ENCODE results near the gene FEZ2.

Gene FEZ2

DNA sequence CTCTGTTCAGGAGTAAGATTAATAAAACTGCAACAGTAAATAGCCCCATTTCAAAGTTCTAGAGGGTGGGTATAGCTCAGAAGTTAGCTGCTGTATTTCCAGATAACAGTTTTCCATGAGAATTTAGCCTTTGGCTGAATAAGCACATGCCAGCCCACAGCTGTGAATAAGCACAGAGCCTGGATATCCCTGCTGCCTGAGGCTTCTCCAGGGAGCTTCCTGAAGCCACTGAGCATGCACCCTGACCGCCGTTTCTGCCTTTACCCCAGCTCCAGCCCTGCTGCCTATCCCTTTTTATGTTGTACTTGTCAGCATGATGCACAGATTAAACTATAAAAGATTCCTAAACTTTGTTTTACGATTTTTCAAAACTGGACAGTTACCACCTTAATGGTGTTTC lies 85.3 kb downstream of the FEZ2 start:
- Histone ChIP-seq H3K27ac (ENCODE audit: low read depth, low read length) (no peak overlapping the region), H3F3A (ENCODE audit: control insufficient read depth, insufficient read depth) (no peaks in the 10 kb centered on the region), H3K4me2 (ENCODE audit: low read length) (no peak overlapping the region), H3K9me3 (ENCODE audit: control insufficient read depth, insufficient read depth, low read length) (no peaks in the 10 kb centered on the region), H3K4me1 (ENCODE audit: control insufficient read depth, low read length) (no peaks in the 10 kb centered on the region), H3K79me2 (ENCODE audit: control insufficient read depth, low read length) (no peaks in the 10 kb centered on the region), H3K9me2 (replicated peaks; ENCODE audit: control insufficient read depth, low read length) (no peaks in the 10 kb centered on the region), H3K4me3 (ENCODE audit: low read length) (no peak overlapping the region), H3K36me3 (ENCODE audit: control insufficient read depth, low read length) (peaks cover 83% of the 10 kb centered on the region), H3K27me3 (ENCODE audit: control insufficient read depth, low read length) (no peaks in the 10 kb centered on the region), H4K20me1 (ENCODE audit: control insufficient read depth, insufficient read depth, low read depth, low read length) (no peaks in the 10 kb centered on the region)
- TF ChIP-seq, protein P1, sequence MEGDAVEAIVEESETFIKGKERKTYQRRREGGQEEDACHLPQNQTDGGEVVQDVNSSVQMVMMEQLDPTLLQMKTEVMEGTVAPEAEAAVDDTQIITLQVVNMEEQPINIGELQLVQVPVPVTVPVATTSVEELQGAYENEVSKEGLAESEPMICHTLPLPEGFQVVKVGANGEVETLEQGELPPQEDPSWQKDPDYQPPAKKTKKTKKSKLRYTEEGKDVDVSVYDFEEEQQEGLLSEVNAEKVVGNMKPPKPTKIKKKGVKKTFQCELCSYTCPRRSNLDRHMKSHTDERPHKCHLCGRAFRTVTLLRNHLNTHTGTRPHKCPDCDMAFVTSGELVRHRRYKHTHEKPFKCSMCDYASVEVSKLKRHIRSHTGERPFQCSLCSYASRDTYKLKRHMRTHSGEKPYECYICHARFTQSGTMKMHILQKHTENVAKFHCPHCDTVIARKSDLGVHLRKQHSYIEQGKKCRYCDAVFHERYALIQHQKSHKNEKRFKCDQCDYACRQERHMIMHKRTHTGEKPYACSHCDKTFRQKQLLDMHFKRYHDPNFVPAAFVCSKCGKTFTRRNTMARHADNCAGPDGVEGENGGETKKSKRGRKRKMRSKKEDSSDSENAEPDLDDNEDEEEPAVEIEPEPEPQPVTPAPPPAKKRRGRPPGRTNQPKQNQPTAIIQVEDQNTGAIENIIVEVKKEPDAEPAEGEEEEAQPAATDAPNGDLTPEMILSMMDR (IDR thresholded peaks at IDR 0.05; ENCODE audit: low read depth, low read length, poor library complexity, severe bottlenecking) = no peak
- no peak for TF ChIP-seq EZH2phosphoT487 (IDR thresholded peaks at IDR 0.05; ENCODE audit: borderline replicate concordance, low read length)

DNA sequence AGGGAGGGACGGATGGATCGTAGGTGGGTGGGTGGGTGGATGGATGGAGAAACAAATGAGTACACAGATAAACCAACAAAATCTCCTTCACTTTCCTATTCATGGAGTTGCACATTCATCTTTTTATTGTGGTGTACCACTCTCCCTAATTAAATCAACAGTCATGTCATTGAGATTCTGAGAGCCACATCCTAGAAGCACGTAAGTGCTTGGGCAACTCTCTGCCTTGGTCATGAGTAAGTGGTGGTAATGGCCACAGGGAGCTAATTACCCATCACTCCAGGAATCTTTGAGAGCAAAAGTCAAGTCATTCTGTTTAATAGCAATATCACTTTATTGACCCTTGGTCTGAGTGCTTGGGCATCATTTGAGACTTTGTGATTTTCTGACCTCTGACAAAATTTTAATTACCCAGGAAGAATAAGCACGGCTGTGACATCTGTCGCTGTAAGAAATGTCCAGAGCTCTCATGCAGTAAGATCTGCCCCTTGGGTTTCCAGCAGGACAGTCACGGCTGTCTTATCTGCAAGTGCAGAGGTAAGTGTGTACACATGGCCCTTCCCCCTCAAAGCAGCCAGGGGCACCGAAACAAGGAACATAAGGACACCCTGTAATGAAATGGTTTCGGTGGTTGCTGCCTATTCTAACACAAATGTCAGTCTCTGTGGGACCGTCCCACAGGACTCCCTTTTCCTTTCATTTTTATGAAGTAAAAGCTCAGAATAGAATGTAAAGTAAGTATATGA lies 85.9 kb downstream of the FEZ2 start:
- H3K4me3 ChIP-seq (ENCODE audit: low read length) = no peak overlapping the region
- H3K36me3 ChIP-seq (ENCODE audit: control insufficient read depth, low read length) = peaks cover 79% of the 10 kb centered on the region
- H3K27ac ChIP-seq (ENCODE audit: low read depth, low read length) = no peak overlapping the region
- no peaks in the 10 kb centered on the region for H3K79me2 ChIP-seq (ENCODE audit: control insufficient read depth, low read length)
- TF ChIP-seq, protein P1 (IDR thresholded peaks at IDR 0.05; ENCODE audit: low read depth, low read length, poor library complexity, severe bottlenecking) = no peak
- no peak for TF ChIP-seq EZH2phosphoT487 (IDR thresholded peaks at IDR 0.05; ENCODE audit: borderline replicate concordance, low read length)
- H3K9me3 ChIP-seq (ENCODE audit: control insufficient read depth, insufficient read depth, low read length) = no peaks in the 10 kb centered on the region
- H4K20me1 ChIP-seq (ENCODE audit: control insufficient read depth, insufficient read depth, low read depth, low read length) = no peaks in the 10 kb centered on the region
- H3K4me2 ChIP-seq (ENCODE audit: low read length) = no peak overlapping the region
- H3K9me2 ChIP-seq (replicated peaks; ENCODE audit: control insufficient read depth, low read length) = no peaks in the 10 kb centered on the region
- no peaks in the 10 kb centered on the region for H3K27me3 ChIP-seq (ENCODE audit: control insufficient read depth, low read length)
- H3K4me1 ChIP-seq (ENCODE audit: control insufficient read depth, low read length) = no peaks in the 10 kb centered on the region
- no peaks in the 10 kb centered on the region for H3F3A ChIP-seq (ENCODE audit: control insufficient read depth, insufficient read depth)

DNA sequence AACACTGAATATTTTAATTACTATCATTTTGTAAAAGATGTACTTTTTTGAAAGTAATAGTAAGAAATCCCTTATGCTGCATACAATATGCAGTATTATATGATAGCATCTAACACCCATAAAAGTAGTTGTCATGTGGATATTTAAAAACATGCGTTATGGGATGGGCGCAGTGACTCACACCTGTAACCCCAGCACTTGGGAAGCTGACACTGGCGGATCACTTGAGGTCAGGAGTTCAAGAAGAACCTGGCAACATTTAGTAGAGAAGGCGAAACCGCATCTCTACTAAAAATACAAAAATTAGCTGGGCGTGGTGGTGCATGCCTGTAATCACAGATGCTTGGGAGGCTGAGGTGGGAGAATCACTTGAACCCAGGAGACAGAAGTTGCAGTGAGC lies 88.9 kb downstream of the FEZ2 start:
- Histone ChIP-seq H3K36me3 (ENCODE audit: control insufficient read depth, low read length) (peaks cover 49% of the 10 kb centered on the region), H3K79me2 (ENCODE audit: control insufficient read depth, low read length) (no peaks in the 10 kb centered on the region), H3K27ac (ENCODE audit: low read depth, low read length) (no peak overlapping the region), H3K9me2 (replicated peaks; ENCODE audit: control insufficient read depth, low read length) (no peaks in the 10 kb centered on the region), H3K4me3 (ENCODE audit: low read length) (no peak overlapping the region), H3K27me3 (ENCODE audit: control insufficient read depth, low read length) (no peaks in the 10 kb centered on the region), H3K4me2 (ENCODE audit: low read length) (no peak overlapping the region), H3K9me3 (ENCODE audit: control insufficient read depth, insufficient read depth, low read length) (no peaks in the 10 kb centered on the region), H3F3A (ENCODE audit: control insufficient read depth, insufficient read depth) (no peaks in the 10 kb centered on the region), H3K4me1 (ENCODE audit: control insufficient read depth, low read length) (no peaks in the 10 kb centered on the region), H4K20me1 (ENCODE audit: control insufficient read depth, insufficient read depth, low read depth, low read length) (no peaks in the 10 kb centered on the region)
- TF ChIP-seq, protein P1 (IDR thresholded peaks at IDR 0.05; ENCODE audit: low read depth, low read length, poor library complexity, severe bottlenecking) = no peak
